Activated CD8-positive, alpha-beta memory T cell treated with anti-CD3 and anti-CD28 coated beads, Interleukin-2, amount 50 U/mL, for 48 hours (primary cell): ENCODE measurements around the gene ENG.

Experiments
- DNase-seq: peaks from one replicate; pipeline ENCODE4 v3.0.0-alpha.2; 2020

Gene ENG

DNA sequence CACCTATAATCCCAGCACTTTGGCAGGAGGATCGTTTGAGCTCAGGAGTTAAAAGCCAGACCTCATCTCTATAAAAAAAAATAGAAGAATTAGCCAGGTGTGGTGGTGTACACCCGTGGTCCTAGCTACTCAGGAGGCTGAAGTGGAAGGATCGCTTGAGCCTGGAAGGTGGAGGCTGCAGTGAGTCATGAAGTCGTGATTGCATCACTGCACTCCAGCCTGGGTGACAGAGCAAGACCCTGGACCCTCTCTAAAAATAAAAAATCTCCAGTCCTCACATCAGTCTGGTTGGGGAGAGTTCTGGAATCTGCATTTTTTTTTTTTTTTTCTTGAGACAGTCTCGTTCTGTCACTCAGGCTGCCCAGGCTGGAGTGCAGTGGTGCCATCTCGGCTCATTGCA is 42.4 kb downstream of the ENG start:
- no peak for DNase-seq

DNA sequence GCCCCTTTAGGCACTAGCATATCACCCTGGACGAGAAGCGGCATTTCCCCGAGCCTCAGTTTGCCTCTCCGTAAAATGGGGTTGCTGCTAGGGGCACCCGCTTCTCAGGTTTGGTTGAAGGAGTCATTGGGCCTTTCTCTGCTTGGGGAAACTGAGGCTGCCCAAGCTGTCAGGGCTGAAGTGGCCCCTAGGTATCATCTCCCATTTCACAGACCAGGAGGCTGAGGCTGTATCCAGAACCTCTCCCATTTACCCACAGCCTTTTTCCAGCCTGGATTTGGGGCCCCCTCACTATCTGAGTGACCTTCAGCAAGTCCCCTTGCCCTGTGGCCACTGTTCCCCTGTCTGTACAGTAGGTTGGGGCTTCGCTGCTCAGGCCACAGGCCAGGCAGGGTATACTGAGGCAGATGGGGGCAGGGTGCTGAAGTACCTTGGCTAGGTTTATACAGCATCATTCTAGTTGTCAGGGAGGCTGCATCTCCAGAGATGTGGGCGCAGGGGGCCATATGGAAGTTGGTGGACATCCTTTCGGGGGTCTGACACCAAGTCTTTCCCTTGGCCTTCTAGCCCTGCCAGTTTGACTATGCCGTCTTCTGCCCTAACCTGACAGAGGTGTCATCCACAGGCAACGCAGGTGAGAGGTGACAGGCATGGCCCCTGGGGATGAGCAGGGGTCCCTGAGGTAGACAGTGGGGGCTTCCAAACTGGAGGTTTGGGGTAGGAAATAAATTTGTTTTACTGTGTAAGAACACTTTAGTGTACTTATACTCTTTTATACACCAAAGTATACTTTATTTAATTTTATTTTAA is 43.9 kb downstream of the ENG start:
- DNase-seq, result no peak

DNA sequence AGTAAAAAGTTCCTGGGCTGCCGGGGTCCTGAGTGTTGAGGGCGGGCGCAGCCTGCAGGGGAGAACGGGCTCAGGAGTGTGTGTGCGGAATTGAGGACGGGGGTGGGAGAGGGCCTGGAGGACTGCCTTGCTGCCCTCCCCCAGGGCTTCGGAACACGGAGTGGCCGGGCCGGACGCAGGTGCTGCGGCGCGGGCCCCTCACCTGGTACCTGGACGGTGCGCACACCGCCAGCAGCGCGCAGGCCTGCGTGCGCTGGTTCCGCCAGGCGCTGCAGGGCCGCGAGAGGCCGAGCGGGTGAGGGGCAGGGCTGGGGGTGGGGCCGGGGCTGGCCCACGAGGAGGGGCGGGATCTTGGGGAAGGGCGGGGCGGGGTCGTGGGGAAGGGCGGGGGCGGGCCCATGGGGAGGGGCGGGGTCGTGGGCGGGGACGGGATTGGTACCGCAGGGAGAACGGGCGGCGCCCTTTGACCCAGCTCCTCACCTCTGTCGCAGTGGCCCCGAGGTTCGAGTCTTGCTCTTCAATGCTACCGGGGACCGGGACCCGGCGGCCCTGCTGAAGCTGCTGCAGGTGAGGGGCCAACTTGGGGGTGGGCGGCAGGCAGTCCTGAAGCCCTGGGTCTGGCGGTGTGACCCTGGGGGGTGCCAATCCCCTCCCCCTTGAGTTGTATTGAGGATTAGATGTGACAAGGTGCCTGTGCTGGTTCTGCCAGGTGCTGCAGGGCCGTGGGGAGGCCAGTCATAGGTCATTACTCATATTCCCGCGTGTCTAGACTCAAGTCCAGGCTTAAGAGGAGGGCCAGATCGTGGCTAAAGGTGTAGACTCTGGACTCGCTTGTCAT is 44.7 kb downstream of the ENG start:
- no peak for DNase-seq

GRCh38 chr9:127809002-127809539 is 45.4 kb downstream of the ENG start:
- DNase-seq, result no peak

DNA sequence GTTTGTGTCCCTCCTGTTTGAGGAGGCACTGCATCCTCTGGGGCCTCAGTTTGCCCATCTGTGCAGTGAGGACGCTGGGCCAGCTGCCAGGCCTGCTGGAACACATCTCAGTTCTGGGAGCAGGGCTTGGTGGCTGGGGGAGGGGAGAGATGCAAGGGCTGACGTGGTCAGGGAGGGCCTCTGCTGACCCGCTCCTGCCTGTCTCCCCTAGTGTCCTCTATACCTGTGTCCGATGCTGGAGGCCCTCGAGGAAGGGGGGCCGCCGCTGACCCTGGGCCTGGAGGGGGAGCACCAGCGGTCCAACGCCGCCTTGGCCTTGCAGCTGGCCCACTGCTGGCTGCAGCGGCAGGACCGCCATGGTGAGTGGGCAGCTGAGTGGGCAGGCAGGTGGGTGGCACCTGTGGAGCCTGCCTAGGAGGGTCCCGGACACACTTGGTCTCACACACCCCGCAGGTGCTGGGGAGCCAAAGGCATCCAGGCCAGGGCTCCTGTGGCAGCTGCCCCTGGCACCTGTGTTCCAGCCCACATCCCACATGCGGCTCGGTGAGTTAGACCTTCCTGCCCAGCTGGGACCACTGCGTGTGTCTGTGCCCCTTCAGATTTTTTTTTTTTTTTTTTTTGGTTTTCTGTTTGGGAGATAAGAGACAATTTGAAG is 46.0 kb downstream of the ENG start:
- no peak for DNase-seq

- no peak for DNase-seq
Observed at GRCh38 chr9:127806871-127807270, 47.6 kb downstream of the ENG start.

- DNase-seq, result peak; percentile 73
Observed at GRCh38 chr9:127805620-127806019, 48.8 kb downstream of the ENG start.

DNA sequence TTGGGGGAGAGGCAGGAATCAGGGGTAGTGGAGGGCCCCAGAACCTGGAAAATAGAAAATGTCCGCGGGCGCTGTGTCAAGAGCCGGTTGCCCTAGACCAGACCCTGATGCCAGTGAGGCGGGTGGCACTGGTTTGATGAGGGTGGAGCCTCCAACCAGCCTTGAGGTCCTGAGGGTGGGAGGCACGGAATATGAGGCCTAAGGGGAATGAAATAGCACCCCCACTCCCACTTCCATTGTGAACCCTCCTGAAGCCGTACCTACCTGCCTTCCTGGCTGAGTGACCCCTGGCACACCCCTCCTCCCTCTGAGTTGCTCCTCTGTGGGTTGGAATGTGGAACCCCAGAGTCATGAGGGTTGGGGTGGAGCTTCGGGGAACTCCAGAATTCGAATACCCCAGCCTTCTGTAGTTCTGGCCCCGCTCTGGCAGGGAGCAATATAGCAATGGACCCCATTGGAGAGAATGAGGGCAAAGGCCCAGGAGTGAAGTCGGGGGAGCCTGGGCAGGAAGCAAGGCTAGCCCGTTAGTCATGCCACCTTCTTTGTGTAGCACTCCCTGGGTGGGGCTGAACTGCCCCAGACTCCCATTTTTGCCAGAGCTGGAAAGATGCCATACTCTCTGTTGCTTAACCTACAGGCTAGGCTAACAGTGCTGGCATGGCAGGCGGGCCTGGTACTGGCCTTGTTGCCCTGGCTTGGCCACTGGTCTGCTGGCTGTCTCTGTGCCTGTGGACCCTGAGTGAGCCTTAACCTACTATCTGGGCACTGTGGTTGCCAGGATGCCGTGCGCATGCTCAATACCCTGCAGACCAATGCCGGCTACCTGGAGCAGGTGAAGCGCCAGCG is 50.7 kb downstream of the ENG start:
- DNase-seq, result no peak

DNA sequence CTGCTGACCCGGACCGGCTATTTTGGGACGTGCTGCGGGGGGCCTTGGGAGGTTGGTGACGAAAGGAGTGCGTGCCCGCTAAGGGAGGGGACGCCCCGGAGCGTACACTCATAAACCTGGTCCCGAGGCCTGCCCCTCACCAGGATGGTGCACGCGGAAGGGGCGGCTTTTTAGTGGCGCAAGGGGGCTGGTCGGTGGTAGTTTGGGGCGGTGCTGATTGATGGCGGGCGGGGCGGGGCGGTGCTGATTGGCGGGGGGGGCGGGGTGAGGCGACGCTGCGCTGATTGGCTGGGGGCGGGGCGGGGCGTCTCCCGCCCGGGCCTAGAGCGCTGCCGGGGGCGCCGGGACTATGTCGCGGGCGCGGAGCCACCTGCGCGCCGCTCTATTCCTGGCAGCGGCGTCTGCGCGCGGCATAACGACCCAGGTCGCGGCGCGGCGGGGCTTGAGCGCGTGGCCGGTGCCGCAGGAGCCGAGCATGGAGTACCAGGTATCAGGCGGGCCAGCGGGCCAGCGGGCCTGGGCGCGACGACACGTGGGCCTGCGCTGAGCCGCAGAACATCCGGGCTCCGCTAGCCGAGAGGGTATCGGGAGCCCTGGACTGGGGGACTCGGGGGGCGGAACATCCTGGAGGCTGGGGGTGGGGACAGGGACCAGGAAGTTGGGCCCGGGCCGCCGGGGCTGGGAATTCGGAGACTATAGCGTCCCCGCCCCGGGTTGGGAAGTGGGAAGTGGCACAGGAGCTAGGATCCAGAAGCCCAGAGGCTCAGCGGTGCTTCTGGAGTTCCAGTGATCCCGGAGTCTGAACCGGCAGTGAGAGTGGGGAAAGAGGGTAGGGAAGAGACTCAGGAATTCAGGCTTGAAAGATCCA is 51.6 kb downstream of the ENG start, which contains the start of gene FPGS:
Gene FPGS (plus strand): TSS at position 307 of the 868 bp plus-strand sequence. CDS start 43 bp downstream, at position 350.
- peak; percentile 89 for DNase-seq

DNA sequence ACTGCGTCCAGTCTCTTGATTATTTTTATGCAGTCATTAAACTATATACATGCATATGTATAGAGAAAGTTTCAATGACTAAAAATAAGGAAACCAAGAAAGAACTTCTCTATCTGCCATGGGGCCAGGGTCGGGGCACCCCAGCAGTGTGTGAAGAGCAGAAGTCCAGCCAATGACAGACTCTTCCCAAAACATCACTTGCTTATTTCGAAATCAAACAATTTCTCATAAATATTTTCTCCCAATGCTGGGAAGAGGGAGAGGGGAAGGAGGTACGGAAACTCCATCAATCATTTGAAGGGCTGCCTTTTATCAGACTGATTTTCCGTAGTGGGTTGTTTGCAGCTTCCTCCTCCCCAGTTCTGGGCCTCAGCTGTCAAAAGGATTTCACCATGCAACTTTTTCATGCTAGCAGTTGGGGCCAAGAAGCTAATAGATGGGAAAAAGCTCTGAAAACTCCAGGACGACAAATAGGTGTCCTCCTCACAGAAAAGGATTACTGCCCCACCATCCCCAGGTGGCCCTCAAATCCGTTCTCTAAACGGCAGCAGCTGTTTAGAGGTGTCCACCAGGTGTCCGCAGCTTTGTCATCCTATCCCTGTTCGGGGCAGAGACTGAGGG is 52.4 kb downstream of the ENG start:
- DNase-seq, result no peak

- DNase-seq, result no peak
Observed at GRCh38 chr9:127796852-127797370, 57.5 kb downstream of the ENG start.

GRCh38 chr9:127796225-127796813 is 58.1 kb downstream of the ENG start:
- DNase-seq, result peak; percentile 60

- DNase-seq, result no peak
Observed at GRCh38 chr9:127794001-127794791, 60.3 kb downstream of the ENG start.

- no peak for DNase-seq
Observed at GRCh38 chr9:127793093-127793708, 61.3 kb downstream of the ENG start.

- DNase-seq, result no peak
Observed at GRCh38 chr9:127792417-127793031, 61.9 kb downstream of the ENG start.

GRCh38 chr9:127791085-127791484 is 63.4 kb downstream of the ENG start:
- no peak for DNase-seq

- DNase-seq, result no peak
Observed at GRCh38 chr9:127790094-127790855, 64.2 kb downstream of the ENG start.
